AG08396 (cell line): Measurements from ENCODE around the gene MAP3K20.
"Not testable (repeated sequence)": the region's sequence is repeated elsewhere in the genome, so short reads cannot be mapped to it uniquely, and the experiment has no call there.

Experiments used
- DNase-seq: peaks from one replicate; pipeline ENCODE4 v3.0.0; 2012; ENCODE audit warnings: low spot score, mixed read lengths

The MAP3K20 gene

DNA sequence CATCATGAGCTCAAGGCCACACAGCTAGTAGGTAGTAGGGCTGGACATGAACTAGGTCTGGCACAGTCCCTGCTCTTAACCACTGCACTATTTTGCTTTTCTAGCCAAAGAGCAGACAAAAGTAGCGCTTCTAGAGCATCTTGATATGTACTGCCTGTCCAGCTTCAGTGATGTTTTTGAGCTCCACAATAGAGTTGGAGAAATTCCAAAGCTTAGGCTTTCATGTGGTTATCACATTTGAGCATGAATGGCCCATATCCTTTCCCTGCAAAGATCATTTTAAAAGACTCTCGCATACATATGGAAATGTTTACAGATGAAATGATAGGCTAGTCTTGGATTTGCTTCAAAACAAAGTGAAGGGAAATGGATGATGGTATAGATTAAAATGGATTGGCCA, 128.7 kb downstream of the MAP3K20 start:
- DNase-seq: no peak

DNA sequence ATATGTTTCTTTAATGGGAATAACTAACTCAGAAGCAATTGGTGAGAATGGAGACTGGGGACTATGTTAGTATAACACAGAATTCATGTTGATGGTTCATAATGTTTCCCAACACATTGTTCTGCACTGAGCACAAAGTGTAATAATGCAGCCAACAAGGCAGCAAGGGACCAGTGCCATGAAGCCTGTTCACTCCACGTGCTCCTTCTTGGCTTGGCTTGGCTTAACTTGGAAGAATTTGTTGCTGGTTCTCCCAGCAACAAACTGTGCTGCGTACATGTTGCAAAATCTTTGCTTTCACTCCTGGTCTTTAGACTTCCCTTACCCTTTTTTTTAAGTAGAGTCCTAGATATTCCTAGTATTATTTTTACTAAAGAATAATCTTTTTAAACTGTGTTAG, 129.7 kb downstream of the MAP3K20 start:
- no peak for DNase-seq

DNA sequence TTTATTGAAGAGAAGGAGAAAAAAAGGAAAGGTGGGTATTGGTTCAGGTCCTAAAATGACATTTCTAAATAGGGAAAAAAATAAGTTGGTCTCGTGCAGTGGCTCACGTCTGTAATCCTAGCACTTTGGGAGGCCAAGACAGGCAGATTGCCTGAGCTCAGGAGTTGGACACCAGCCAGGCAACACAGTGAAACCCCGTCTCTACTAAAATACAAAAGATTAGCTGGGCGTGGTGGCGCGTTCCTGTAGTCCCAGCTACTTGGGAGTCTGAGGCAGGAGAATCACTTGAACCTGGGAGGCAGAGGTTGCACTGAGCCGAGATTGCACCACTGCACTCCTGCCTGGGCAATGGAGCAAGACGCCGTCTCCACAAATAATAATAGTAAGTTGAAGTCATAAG, 131.5 kb downstream of the MAP3K20 start:
- DNase-seq: not testable (repeated sequence)

DNA sequence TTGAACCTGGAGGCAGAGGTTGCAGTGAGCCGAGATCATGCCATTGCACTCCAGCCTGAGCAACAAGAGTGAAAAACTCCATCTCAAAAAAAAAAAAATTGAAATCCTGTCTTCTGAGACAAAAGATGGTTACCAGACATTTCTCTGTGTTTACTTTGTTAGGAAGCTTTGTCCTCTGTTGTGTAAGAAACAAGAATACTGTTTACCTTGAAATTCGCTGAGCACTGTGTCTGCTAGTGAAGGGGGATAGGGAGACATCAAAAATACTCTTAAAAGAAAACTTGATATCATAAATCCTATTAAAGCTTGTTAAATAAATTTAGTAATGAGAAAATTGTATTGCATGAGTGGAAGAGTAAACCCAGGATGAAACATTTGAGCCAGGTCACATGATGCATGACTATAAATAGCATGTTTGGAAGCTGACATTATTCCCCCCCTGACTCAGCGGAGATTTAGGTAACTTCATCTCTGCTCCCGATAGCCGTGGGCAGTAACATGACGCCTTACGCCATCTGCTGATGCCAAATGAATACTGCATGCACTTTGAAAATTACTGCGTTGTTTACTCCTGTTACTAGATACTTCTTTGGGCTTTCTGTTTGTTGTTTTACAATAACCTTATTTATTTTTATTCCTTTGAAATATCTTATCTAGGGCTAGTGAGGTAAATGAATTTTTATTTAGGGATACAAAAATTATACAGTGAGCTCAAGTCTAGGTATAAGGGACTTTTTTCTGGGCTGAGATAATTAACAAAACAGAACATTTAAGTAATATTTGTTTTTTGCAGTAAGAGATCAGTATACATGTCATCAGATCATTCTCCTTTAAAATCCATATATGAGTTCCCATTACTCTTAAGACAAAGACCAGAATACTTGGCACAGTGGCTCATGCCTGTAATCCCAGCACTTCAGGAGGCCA, 134.9 kb downstream of the MAP3K20 start:
- peak; percentile 82 for DNase-seq

DNA sequence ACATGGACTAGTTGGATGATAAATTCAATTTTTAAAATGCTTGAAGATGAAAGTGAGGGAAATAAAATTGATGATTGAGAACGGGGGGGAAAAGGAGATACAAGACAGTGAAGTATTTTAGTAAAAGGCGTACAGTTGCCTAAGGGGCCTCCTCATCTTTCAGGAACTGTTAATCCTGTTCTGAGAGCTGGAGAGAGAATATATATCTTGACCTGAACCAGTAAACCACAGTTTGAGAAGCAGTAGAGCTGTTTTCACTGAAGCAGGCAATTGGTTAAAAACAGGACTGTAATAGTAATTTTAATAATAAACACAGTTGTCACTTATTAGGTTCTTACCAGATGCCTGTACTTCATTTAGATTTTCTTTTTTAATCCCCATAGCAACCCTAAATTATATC, 137.5 kb downstream of the MAP3K20 start:
- DNase-seq: no peak

DNA sequence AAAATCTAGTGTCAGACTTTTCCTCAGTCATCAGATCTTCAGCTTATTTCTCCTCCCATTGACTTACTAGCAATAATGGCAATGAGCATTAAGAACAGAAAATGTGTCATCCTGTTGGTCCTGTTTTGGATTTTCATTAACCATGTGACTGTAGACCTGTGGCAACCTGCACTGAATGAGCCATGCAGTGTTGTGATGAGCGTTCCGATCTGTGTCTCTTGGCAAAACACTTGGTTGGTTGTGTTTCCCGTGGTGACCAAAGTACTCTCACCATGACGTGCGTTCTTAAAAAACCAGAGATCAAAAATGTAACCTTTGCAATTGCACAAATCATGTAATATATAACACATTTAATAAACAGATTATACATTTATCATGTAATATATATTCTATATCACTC, 138.6 kb downstream of the MAP3K20 start:
- no peak for DNase-seq

DNA sequence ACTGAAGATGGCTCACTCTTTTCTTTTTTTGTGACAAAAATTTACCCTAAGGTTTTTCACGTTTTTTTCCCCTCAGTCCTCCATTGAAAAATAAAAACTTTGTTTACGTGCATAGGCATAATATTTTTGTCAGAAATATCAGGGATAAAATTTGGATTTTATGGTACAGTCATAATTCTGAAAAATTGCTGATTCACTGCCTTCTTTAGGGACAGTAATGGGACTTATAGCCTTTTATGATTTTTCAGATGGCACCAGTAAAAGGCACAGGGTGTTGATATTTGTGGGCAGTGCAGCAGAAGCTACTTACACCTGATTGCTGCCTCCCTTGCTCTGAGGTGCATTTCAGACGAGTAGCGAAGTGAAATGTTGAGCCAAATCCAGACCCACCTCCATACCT, 139.7 kb downstream of the MAP3K20 start:
- no peak for DNase-seq

DNA sequence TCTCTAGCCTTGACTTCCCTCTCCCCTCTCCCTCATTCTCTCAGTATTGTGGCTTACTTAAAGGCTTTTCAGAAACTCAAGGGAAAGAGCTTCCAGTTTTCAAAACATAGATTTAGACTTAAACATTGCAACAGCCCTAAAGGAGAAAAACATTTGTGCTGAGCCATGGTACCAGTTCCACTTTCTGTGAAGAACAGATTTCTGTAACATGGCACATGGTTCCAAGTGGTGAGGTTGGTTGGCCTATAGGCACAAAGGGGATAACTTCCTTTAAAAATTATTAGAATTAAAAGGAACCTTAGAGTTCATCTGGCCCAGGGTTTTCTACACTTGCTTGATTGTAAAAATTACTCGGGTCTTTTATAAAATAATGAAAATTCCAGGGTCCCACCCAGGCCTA, 140.4 kb downstream of the MAP3K20 start:
- DNase-seq: no peak

DNA sequence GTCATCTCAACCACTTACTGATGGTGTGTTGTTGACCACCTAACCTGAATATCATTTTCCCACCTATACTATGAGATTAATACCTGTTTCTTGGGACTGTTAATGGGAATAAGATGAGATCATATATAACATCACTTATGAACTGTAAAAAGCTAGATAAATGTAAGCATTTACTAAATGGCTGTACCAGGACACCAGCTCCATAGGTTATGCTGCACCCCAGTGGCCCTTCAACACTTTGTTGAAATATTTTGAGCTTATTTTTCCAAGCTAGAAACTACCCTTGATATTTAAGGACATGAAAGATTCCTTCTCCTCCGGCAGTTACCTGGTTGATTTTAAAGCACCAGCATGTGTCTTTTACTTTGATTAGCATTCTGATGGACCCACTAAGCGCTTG, 141.0 kb downstream of the MAP3K20 start:
- DNase-seq: no peak

DNA sequence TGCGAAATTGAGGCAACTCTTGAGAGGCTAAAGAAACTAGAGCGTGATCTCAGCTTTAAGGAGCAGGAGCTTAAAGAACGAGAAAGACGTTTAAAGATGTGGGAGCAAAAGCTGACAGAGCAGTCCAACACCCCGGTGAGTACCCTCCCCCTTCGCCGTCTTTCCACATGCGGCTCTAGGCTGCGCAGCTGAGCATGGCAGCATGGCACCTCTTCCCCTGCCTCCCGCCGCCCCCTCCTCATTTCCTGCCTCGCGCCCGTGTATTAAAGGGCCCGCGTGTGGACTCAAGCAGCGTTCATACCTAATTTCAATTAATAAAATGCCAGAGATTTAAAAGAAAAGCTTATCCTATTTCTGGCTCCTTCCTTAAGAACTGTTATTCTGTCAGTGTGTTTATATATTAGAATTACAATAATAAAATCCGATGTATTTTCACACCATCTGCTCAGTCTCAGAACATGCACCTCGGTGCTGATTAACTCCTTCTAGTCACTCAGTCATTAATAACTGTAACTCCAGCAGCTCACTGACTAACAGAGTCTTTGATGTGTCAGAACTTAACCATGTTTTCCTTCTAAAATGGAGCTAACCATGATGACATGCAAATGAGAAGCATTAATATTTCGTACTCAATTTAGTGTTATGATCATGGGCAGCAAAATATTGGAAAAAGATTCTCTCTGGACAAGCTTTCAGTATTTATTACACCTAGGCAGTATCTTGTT, 141.6 kb downstream of the MAP3K20 start:
- DNase-seq: no peak

DNA sequence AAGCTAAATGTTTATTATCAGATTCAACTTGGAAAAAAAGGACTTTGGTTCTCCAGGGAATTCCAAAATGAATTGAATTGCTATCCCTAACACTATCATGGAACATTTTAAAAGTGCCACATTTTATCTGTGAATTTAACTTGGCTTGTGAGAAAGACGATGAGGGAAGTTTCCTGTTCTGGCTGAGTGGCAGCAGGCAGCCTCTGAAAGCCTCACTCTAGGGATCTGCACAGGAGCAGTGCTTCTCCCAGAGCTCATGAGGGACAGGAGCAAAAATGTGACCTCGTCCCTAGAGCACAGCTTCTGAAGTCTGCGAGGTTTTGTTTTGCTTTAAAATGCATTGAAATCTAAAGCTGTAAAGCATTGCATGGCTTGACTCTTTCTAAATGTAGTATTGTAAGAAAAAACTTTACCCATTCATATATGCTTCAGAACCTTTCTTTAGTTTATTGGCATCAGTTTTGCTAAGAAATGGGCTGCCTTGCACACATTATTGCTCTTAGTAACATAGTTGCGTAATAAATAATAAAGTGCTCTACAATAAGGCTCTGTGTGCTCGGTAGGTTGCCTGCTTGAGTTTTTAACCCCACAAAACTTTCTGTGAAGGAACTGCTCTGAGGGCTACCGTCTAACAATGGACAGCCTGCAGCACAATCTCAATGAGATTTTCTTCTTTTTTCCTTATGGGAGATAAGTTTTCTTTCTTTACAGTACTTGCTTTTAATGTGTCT, 142.8 kb downstream of the MAP3K20 start:
- DNase-seq: no peak

DNA sequence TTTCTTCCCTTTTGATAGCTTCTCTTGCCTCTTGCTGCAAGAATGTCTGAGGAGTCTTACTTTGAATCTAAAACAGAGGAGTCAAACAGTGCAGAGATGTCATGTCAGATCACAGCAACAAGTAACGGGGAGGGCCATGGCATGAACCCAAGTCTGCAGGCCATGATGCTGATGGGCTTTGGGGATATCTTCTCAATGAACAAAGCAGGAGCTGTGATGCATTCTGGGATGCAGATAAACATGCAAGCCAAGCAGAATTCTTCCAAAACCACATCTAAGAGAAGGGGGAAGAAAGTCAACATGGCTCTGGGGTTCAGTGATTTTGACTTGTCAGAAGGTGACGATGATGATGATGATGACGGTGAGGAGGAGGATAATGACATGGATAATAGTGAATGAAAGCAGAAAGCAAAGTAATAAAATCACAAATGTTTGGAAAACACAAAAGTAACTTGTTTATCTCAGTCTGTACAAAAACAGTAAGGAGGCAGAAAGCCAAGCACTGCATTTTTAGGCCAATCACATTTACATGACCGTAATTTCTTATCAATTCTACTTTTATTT, 145.6 kb downstream of the MAP3K20 start:
- DNase-seq: no peak

DNA sequence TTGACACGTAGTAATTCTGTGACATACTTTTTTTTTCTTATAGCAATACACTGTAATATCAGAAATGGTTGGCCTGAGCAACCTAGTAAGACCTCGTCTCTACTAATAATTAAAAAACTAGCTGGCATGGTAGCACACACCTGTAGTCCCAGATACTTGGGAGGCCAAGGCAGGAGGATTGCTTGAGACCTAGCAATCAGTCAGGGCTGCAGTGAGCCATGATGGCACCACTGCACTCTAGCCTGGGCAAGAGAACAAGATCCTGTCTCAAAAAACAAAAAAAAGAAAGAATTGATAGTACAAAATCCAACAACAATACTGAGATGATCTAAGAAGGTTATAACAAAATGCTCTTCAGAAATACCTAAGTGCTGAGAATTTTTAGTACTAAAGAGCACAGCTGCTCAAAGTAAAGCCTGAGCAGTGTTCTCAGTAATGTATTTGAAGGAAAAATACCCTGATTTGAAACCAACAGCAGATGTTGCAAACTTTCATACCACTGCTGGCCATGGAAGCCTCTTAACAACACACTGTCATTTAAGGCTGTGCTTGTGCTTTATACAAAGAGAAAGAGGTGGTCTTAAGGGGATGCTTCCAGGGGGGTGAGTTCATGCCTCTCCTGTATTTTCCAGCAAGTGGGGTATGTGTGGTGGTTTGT, 146.4 kb downstream of the MAP3K20 start:
- no peak for DNase-seq

DNA sequence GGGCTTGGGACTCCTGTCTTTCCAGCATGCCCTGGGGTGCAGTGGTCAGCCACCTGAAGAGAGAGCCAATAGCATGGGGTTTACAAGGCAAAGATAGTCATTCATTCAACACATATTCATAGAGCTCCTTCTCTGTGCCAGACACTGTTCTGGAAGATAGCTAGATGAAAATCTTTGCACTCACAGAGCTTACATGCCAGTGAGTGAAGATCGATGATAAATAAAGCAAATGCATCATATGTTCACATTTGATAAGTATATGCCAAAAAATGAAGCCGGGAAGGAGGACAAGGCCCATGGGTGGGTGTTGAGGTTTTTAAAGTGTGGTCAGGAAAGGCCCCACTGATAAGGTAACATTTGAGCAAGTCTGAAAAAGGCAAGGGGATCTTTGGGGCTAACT, 148.2 kb downstream of the MAP3K20 start:
- no peak for DNase-seq

DNA sequence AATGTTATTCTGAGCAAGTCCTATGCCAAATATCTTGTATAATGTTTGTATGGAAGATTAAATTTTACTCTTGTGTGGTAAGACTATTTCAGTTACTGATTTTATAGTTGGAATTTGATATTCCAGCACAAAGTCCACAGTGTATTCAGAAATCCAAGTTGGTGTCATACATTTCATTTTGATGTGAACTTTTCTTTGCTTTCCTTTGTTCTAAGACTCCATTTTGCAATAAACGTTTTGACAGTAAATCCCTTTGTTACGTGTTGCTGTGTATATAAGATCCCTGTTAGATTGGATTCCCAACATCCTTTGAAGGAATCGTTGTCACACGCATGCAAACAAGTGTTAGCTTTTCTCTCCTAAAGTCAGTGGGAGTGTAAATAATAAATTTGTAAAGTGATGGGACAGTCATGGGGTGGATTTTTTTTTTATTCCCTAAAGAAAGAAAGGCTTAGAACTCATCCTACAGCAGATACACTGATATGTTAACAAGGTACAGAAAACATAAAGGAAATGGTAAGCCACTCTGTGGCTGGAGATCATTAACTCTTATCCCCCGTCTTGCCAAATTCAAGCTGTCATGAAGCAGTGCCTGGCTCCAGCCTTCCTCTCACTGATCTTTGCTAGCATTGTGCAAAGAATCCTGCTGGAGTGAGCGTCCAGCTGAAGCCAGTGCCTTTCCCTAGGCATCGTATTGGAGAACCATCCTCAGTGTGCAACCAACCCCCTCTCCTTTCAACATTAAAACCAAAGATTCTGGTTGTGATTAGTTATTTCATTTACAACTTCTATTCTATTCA, 151.5 kb downstream of the MAP3K20 start:
- DNase-seq: no peak

DNA sequence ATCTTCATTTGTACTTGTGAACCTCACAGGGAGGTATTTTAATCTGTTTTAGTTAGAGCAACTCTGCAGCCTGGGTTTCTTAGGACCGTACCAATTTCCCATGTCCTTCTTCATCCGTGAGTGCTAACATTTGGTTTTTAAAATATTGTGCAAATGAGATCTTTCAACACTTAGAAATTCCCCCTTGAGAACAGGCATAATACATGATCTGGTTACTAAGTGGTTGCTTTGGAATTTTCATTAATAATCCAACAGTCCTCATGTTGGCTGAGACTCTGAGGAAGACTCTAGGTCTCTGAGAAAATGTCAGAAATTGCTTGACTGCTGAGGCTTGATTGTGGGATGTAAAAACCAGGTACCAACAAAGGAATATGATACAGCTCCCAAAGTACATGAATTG, 153.4 kb downstream of the MAP3K20 start:
- DNase-seq: no peak

DNA sequence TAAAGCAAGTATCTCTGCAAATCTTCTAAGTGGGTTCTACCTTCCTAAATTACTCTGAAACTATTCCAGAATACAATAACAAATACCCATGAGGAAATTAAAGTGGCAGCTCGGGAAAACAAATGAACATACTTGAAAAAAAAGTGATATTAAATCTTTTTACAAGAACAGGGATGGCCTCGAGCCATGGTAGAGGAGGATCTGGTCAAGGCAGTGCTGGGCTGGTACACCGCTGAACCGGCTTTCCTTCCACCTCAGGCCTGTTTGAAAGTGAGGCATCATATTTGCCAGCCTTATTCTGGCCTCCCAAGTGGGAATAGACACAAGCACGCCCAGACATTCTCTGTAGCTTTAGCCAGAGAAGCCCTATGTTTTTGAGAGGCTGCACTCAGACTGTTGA, 154.5 kb downstream of the MAP3K20 start:
- DNase-seq: no peak

DNA sequence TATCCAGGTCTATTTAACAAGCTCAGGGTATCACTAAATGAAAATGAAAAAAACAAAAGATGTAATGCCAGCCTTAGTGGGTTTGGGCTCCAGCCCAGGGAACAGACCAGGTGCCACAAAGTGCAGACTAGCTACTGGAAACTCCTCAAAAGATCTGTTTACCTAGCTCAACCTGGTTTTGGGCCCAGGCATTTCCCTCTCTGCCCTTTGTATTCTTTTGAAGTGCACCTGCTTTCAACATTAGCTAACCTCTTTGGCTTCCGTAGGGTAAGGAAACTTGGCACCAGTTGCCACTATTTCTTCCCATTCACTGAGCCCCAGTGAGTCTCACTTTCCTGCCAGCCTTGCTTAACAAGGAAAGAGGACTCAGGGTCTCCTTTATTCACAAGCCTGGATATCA, 155.4 kb downstream of the MAP3K20 start:
- no peak for DNase-seq

DNA sequence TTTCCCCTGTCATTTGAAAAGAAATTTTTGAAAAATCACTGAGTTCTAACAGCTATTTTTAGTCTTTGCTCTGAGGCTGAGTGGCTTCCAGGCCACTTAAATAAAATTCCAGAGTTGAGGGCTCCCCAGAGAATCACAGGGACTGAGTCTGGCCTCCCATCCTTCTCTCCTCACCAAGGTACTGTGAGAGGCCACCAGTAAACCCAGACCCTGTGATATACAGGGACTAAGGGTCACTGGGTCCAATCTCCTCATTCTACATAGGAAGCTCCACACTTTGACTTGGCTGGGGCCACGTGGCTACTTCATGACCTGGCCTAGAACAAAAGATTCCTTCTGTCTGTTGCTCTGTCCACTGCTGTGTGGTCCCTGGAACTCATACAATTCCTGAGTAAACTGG, 155.8 kb downstream of the MAP3K20 start:
- DNase-seq: no peak

DNA sequence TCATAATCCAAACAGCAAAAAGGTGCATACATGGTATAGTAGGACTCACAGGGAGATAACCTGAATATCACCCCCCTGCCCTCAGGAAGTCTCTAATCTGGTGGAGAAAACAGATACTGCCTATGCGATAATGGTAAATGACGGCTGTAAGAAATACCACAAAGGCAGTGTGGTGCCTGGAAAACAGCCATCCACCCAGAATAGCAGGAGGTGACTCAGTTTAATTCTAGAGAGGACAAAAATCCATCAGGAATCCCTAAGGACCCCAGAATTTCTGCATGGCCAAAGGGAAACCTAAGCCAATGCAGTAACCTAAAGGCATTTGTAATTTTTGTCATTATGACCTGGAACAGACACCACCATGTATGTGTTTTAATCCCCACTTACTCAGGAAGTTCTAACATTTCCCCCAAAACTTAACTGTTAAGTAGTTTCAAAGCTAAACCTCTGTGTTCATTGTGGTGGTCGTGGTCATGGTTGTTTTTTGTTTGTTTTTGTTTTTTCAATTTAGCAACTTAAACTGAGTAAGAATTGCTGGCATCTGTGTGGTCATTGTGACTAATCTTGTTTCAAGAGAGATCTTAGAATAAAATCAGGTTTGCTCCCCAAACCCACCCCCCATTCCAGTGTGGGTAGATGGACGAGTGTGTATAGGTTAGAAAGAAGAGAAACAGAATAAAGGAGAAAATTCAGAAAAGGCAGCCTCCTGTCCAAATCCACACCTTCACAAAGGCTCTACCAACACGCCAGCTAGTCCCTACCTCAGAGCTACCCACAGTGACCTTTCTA, 157.5 kb downstream of the MAP3K20 start:
- no peak for DNase-seq
